Hepatocyte (in vitro differentiated cells): Measurements from ENCODE around the gene IRF8. TPM values are rescaled to one million over a fixed set of nuclear protein-coding genes. Genes with fewer than 3 reads are reported as not detected.

ENCODE experiments used
- DNase-seq: peaks from one replicate; pipeline ENCODE4 v3.0.0-alpha.2; 2016; ENCODE audit warnings: low spot score
- H2AFZ ChIP-seq: fragments of 200-600 bp; sonication (generic); 2 replicates; pipeline ENCODE4 v1.6.0; 2016; ENCODE audit warnings: antibody characterized with exemption, mild to moderate bottlenecking
- H3K27ac ChIP-seq: fragments of 200-600 bp; sonication (generic); 2 replicates; pipeline ENCODE4 v1.5.1; 2016; ENCODE audit warnings: mild to moderate bottlenecking
- H3K27me3 ChIP-seq: fragments of 200-600 bp; sonication (generic); 2 replicates; pipeline ENCODE4 v1.6.1; 2016
- H3K36me3 ChIP-seq: fragments of 200-600 bp; sonication (generic); replicated peaks from 2 replicates; pipeline ENCODE4 v1.5.1; 2016; ENCODE audit warnings: low read depth; ENCODE audit not compliant: insufficient read depth
- H3K4me1 ChIP-seq: fragments of 200-600 bp; sonication (generic); 2 replicates; pipeline ENCODE4 v1.5.1; 2016; ENCODE audit warnings: mild to moderate bottlenecking, moderate library complexity; ENCODE audit not compliant: insufficient read depth
- H3K4me2 ChIP-seq: fragments of 200-600 bp; sonication (generic); 2 replicates; pipeline ENCODE4 v1.6.0; 2016
- H3K4me3 ChIP-seq: fragments of 200-600 bp; sonication (generic); 2 replicates; pipeline ENCODE4 v1.5.1; 2016; ENCODE audit warnings: mild to moderate bottlenecking
- H3K79me2 ChIP-seq: fragments of 200-600 bp; sonication (generic); 2 replicates; pipeline ENCODE4 v1.6.0; 2017; ENCODE audit warnings: mild to moderate bottlenecking
- H3K9me2 ChIP-seq: fragments of 200-600 bp; sonication (generic); replicated peaks from 2 replicates; pipeline ENCODE4 v1.6.0; 2017; ENCODE audit warnings: mild to moderate bottlenecking; ENCODE audit not compliant: insufficient read depth
- H3K9me3 ChIP-seq: fragments of 200-600 bp; sonication (generic); 2 replicates; pipeline ENCODE4 v1.5.1; 2016; ENCODE audit warnings: low read depth, mild to moderate bottlenecking
- H4K20me1 ChIP-seq: fragments of 200-600 bp; sonication (generic); 2 replicates; pipeline ENCODE4 v1.6.0; 2016; ENCODE audit warnings: mild to moderate bottlenecking; ENCODE audit not compliant: insufficient read depth, poor library complexity, severe bottlenecking
- EZH2 ChIP-seq: fragments of 200-600 bp; sonication (generic); IDR thresholded peaks from 2 replicates; pipeline ENCODE4 v1.6.1; 2016; ENCODE audit warnings: antibody characterized with exemption, mild to moderate bottlenecking, borderline replicate concordance
- EZH2phosphoT487 ChIP-seq: fragments of 200-600 bp; sonication (generic); IDR thresholded peaks from one replicate; pipeline ENCODE4 v1.6.1; 2018; ENCODE audit warnings: antibody characterized with exemption, mild to moderate bottlenecking, low read depth, moderate library complexity; ENCODE audit not compliant: unreplicated experiment, severe bottlenecking
- WGBS: methylation state at CpG from one replicate; pipeline ENCODE4 v1.1.6; 2016; ENCODE audit warnings: low lambda C conversion rate; ENCODE audit errors: missing lambda C conversion rate; 5-methylcytosine and 5-hydroxymethylcytosine counted together
- polyA plus RNA-seq: library from polyadenylated mRNA; unstranded; fragments of >200 nt; fragmentation: Nextera tagmentation; extraction: Ambion mirVana; gene quantifications from 2 replicates; pipeline ENCODE4 v1.2.1, GENCODE V29; 2016
- total RNA-seq: library from RNA; depleted of rRNA; stranded (reverse); fragments of >200 nt; gene quantifications from 2 replicates; pipeline ENCODE4 v1.2.3, GENCODE V29; 2014
- TF ChIP-seq, protein P1 (sequence below): fragments of 200-600 bp; sonication (generic); IDR thresholded peaks from 2 replicates; pipeline ENCODE4 v1.5.1; 2016; ENCODE audit warnings: antibody characterized with exemption, mild to moderate bottlenecking; ENCODE audit not compliant: poor library complexity

Gene IRF8
- total and polyA plus RNA-seq, 2 experiments from 2014 or later = 6.9 to 8.4 TPM

DNA sequence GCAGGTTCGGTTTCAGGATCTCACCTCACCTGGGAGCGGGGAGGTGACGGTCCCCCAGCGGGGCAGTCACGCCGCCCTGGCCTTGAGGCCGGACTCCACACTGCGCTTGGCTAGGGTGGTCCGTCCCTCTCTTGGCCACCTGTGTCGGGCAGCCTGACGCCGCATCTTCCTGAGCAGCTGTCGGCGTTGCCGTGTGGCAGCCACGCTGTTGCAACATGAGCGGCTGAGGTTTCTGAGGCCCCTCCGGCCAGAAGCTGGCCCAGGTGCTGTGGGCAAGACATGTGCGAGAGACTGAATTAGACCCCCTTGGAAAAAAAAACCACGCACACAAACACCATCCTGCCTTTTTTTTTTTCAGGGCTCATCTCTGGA is 49.2 kb downstream of the IRF8 start:
- Histone ChIP-seq H3K9me2 (no peaks in the 10 kb centered on the region), H3K27ac (no peak overlapping the region), H3K36me3 (no peaks in the 10 kb centered on the region), H3K4me2 (no peak overlapping the region), H3K9me3 (no peaks in the 10 kb centered on the region), H4K20me1 (no peaks in the 10 kb centered on the region), H2AFZ (no peak overlapping the region), H3K4me1 (no peaks in the 10 kb centered on the region), H3K79me2 (no peaks in the 10 kb centered on the region), H3K4me3 (no peak overlapping the region), H3K27me3 (no peaks in the 10 kb centered on the region)
- TF ChIP-seq EZH2phosphoT487 = no peak
- TF ChIP-seq, protein P1, sequence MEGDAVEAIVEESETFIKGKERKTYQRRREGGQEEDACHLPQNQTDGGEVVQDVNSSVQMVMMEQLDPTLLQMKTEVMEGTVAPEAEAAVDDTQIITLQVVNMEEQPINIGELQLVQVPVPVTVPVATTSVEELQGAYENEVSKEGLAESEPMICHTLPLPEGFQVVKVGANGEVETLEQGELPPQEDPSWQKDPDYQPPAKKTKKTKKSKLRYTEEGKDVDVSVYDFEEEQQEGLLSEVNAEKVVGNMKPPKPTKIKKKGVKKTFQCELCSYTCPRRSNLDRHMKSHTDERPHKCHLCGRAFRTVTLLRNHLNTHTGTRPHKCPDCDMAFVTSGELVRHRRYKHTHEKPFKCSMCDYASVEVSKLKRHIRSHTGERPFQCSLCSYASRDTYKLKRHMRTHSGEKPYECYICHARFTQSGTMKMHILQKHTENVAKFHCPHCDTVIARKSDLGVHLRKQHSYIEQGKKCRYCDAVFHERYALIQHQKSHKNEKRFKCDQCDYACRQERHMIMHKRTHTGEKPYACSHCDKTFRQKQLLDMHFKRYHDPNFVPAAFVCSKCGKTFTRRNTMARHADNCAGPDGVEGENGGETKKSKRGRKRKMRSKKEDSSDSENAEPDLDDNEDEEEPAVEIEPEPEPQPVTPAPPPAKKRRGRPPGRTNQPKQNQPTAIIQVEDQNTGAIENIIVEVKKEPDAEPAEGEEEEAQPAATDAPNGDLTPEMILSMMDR = no peak
- TF ChIP-seq EZH2 = no peak
- WGBS = 96% methylated on average over 20 of the region's 20 CpGs
- DNase-seq = no peak

DNA sequence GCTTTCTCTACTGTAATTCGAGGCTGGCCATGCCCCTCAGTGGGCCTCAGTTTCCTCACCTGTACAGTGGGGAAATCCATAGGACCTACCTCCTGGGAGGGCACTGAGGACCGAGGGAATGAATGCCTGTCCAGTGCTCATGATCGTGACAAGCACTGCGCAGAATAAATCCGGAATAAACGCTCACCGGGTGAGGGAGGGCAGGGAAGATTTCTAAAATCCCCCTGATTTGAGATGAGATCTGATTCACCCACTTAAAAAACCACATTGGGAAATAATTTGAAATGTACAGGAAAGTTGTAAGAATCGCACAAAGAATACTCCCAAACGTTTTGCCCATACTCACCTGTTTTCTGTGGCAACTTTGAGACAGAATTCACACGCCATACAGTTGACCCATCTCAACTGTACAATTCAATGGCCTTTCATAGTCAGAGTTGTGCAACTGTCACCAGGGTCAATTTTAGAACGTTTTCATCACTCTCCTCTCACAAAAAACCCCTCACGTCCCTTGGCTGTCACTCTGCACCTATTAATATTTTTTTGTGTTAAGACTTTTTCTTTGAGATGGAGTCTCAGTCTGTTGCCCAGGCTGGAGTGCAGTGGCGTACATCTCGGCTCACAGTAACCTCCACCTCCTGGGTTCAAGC is 49.8 kb downstream of the IRF8 start:
- no peaks in the 10 kb centered on the region for H3K4me1 ChIP-seq
- no peak for DNase-seq
- no peaks in the 10 kb centered on the region for H3K9me3 ChIP-seq
- 87% methylated on average over 14 of the region's 14 CpGs for WGBS
- H3K27ac ChIP-seq = no peak overlapping the region
- no peak for TF ChIP-seq EZH2phosphoT487
- TF ChIP-seq EZH2 = no peak
- no peaks in the 10 kb centered on the region for H3K36me3 ChIP-seq
- no peak overlapping the region for H2AFZ ChIP-seq
- no peaks in the 10 kb centered on the region for H3K27me3 ChIP-seq
- no peak overlapping the region for H3K4me3 ChIP-seq
- H3K79me2 ChIP-seq = no peaks in the 10 kb centered on the region
- H3K9me2 ChIP-seq = no peaks in the 10 kb centered on the region
- no peaks in the 10 kb centered on the region for H4K20me1 ChIP-seq
- H3K4me2 ChIP-seq = no peak overlapping the region

DNA sequence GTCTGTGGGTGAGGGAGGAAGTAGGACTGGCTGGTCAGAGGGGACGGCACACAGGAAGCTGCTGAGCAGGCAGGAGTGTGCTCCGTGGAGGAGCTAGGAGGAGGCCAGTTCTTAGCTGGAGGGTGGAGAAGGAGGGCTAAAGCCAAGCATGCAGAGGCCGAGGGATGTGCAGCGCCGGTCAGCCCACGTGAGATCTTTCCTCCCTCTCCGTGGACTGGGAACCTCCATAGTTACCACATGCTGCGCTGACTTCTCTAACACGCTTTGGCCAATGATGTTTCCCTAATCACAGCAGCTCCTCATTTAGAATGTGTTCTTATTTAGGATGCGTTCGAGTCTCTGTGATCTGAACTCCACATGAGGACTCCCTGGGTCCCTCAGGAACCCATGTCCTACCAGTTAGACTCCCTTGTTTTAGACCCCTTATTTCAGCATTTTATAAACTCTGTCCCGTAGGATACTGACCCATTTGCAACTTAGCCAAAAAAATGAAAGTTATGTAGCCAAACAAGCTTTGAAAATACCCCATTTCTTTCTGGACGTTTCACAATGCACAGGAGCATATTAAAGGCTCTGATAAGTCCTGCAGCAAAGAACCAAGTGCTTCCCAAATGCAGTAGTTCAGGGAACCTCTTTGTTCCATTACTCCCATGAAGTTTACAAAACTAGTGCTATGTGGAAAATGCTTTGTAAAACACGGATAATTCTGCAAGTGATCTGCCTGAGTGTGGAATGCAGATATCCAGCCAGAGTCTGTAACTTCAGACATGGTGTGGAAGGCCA is 51.4 kb downstream of the IRF8 start:
- H2AFZ ChIP-seq = no peak overlapping the region
- 76% methylated on average over 14 of the region's 14 CpGs for WGBS

More for the DNA sequence above, 51.4 kb downstream of the IRF8 start:
- H3K79me2 ChIP-seq = no peaks in the 10 kb centered on the region
- no peaks in the 10 kb centered on the region for H3K9me2 ChIP-seq
- H3K4me1 ChIP-seq = no peaks in the 10 kb centered on the region
- H3K4me2 ChIP-seq = no peak overlapping the region
- H3K36me3 ChIP-seq = no peaks in the 10 kb centered on the region
- H3K27me3 ChIP-seq = no peaks in the 10 kb centered on the region
- DNase-seq = no peak
- no peak overlapping the region for H3K4me3 ChIP-seq
- TF ChIP-seq, protein P1 = no peak
- TF ChIP-seq EZH2phosphoT487 (no peak), EZH2 (no peak)
- no peaks in the 10 kb centered on the region for H4K20me1 ChIP-seq
- no peak overlapping the region for H3K27ac ChIP-seq
- no peaks in the 10 kb centered on the region for H3K9me3 ChIP-seq
